GM18520 (cell line): Measurements from ENCODE around the gene ELOVL7.
"Not testable (repeated sequence)": the region's sequence is repeated elsewhere in the genome, so short reads cannot be mapped to it uniquely, and the experiment has no call there.

Source experiments
- ATAC-seq: cut with Tn5 transposase; IDR thresholded peaks from one replicate; pipeline ENCODE4 v1.9.1; 2021; ENCODE audit not compliant: unreplicated experiment

ELOVL7 gene

DNA sequence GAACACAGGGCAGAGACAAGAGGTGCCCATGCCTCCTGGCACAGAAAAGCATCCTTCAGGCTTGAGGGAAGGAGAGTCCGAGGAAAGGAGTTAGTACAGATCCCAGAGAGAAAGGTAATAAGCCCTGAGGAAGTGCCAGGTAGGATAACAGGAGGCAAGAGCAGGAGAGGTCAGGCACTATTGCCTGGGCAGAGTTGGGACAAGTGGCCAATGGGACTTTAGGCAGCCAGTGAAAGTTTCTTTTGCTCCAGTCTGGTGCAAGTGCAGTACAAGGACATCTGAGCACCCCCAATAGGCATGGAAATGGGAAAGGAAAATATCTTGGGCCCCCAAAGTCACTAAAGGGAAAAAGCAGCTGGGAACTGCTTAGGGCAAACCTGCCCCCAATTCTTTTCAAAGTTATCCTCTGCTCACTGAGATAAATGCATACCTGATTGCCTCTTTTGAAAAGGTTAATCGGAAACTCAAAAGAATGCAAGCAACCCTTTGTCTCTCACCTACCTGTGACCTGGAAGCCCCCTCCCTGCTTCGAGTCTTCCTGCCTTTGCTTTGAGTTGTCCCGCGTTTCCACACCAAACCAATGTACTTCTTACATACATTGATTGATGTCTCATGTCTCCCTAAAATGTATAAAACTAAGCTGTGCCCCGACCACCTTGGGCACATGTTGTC is 46.5 kb downstream of the ELOVL7 start:
- ATAC-seq = no peak

DNA sequence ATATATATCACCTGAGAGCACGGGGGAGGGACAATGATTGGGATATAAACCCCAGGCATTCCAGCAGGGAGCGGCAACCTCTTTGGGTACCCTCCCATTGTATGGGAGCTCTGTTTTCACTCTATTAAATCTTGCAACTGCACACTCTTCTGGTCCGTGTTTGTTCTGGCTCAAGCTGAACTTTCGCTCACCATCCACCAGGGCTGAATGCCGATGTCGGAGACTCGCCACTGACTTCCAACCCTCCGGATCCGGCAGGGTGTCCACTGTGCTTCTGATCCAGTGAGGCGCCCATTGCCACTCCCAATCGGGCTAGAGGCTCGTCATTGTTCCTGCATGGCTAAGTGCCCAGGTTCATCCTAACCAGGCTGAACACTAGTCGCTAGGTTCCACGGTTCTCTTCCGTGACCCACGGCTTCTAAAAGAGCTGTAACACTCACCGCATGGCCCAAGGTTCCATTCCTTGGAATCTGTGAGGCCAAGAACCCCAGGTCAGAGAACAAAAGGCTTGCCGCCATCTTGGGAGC is 48.6 kb downstream of the ELOVL7 start:
- not testable (repeated sequence) for ATAC-seq

DNA sequence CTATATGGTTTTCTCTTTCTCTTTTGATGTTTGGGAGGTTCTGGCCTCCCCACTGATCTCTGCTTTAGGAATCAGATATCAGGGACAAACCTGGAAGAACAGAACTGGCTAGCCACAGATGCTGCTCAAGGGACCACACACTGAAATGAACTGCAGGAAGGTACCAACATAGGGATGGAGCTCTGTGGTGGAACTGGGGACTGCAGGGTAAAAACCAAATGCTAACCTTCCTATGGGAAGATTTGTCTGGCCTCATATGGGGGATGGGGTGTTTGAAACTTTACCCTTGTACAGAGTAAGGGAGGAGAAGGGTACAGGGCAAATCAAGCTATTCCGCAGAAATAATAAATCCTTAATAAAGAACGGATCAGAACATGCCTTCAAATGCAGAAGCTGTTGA is 49.4 kb downstream of the ELOVL7 start:
- no peak for ATAC-seq

DNA sequence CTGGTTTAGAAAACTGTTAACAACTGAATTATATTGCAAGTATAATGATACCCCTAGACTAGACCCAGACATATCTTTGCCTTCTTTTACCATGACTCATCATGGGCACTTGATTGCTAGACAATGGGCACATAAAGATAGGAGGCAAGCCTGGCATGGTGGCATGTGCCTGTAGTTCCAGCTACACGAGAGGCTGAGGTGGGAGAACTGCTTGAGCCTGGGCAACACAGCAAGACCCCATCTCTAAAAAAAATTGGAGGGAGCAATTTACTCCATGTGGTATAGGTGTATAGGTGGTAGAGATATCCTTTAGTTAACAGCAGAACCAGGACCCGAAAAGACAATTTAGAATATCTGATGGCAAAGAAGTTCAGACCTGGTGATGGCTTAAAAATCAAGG is 51.6 kb downstream of the ELOVL7 start:
- ATAC-seq = no peak

DNA sequence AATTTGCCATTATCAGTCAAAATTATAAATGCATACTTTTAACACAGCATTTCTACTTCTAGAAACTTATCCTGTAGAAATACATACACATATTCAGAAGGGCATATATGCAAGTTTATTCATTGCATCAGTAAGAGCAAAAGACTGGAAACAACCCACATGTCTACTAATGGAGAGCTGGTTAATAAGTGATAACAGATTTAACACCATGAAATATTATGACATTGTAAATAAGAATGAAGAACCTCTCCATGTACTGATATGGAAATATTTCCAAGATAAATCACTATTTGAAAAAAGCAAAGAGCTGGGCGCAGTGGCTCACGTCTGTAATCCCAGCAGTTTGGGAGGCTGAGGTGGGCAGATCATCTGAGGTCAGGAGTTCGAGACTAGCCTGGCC is 54.5 kb downstream of the ELOVL7 start:
- no peak for ATAC-seq

DNA sequence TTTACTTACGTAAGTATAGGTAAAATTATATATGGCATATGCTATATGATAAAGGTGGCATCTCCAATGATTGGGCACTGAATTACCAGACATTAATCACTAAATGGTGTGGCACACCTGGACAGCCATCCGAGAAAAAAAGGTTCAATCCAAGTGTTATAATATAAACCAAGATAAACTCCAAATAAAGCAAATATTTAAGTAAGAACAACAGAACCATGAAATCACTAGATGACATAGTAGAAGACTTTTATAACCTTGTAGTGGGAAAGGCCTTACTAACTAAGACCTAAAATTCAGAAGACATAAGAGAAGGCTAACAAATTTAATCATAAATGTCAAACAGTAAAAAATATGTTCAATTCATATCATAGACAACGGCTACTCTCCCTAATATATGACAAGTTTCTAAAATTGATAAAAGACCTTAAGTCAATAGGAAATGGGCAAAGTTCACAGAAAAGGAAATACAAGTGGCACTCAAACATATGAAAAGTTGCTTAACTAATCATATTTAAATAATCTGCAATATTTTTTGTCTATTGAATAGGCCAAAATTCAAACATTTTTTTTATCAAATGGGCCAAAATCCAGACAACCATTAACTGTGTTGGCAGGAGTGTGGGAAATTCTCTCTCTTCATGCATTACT is 55.1 kb downstream of the ELOVL7 start:
- no peak for ATAC-seq

DNA sequence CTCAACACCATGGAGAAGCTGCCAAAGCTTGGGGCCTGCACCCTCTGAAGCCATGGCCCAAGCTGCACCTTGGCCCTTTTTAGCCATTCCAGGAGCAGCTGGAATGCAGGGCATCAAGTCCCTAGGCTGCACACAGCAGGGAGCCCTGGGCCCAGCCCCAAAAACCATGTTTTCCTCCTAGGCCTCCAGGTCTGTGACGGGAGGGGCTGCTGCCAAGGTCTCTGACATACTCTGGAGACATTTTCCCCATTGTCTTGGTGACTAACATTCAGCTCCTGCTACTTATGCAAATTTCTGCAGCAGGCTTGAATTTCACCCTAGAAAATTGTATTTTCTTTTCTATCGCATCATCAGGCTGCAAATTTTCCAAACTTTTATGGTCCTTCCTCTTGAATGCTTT is 64.6 kb downstream of the ELOVL7 start:
- no peak for ATAC-seq

DNA sequence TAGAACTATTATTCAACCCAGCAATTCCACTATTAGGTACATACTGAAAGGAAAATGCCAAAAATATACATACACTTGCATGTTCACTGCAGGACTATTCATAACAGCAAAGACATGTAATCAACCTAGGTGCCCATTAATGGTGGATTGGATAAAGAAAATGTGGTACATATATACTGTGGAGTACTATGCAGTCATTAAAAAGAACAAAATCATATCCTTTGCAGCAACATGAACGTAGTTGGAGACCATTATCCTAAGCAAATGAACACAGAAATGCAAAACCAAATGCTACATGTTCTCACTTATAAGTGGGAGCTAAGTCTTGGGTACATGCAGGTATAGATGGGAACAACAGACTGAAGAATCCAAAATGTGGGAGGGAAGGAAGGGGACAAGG is 67.7 kb downstream of the ELOVL7 start:
- ATAC-seq = no peak

DNA sequence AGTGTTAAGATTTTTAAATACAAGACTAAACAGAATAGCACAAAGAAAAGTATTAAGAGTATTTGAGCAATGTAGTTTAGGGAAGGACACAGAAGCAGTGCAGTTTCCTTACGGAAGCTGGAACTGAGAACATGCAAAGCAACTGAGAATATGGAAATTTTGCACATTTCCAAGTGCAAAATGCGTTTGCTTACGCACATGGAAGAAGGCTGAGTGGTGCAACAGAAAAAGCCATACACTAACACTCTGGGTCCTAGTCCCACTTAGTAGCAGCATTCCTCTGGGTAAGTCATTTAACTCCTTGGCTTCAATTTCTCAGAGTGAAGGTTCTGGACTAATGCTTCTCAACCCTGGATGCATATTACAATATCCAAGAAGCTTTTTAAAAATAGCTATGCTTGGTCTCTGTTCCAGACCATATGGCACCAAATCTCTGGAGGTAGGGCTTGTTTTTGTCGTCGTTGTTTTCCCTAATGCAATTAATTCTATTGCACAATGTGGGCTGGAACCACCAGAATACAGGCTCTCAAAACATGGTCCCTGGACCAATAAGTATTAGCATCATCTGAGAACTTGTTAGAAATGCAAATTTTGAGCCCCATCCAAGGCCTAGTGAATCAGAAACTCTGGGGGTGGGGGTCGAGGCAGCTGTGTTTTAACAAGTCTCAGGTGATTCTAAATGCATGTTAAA is 78.9 kb downstream of the ELOVL7 start:
- no peak for ATAC-seq

DNA sequence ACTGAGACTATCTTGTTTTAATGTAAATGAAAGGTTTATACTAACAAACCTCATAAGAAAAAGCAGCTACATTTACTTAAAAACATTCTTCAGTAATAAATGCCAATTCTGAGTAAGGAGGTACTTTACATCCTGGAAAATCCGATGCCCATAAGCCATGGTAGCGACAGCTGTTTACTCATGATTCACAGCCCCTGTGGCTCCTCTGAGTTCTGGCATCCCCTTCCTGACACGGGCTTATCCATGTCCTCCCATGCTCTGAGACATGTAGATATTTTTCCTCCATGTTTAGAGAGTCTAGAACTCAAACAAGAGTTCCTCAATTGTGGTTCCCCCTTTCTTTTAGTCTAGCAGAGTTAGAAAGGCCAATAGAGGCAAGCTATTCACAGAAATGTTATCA is 81.0 kb downstream of the ELOVL7 start:
- no peak for ATAC-seq

DNA sequence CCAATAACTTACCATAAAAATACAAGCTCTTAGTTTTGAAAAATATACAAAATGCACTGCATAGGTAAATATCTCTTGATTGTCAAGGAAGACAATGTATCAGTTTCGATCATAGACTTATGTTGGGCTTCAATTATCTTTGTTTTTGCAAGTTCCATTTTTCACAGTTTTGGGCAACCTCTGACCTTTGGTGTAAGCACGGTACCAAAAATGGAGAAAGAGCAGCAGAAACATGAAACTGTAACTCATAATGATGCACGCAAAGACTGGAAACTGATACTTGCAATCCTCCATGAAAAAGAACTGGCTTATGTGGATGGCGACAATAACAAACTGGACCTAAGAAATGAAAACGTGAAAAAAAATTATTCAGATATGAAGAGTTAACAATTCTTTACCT is 89.6 kb downstream of the ELOVL7 start:
- ATAC-seq = no peak

DNA sequence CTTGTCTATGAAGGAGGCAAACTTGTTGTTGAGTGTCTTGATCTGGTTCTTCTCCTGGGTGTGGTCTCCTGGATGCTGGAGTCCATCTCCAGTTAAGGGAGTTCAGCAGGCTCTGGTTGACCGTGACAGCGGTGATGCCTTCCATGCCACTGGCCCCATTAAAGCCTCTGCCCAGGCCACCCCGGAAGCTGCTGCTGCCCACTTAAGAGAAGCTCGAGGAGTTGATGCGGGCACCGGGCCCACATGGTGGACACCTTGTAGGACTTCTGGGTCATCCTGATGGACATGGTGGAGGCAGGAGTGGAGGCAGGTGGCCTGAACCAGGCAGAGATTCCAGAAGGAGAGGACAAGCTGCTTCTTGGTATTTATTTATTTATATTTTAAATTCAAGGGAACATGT is 99.4 kb downstream of the ELOVL7 start:
- no peak for ATAC-seq

DNA sequence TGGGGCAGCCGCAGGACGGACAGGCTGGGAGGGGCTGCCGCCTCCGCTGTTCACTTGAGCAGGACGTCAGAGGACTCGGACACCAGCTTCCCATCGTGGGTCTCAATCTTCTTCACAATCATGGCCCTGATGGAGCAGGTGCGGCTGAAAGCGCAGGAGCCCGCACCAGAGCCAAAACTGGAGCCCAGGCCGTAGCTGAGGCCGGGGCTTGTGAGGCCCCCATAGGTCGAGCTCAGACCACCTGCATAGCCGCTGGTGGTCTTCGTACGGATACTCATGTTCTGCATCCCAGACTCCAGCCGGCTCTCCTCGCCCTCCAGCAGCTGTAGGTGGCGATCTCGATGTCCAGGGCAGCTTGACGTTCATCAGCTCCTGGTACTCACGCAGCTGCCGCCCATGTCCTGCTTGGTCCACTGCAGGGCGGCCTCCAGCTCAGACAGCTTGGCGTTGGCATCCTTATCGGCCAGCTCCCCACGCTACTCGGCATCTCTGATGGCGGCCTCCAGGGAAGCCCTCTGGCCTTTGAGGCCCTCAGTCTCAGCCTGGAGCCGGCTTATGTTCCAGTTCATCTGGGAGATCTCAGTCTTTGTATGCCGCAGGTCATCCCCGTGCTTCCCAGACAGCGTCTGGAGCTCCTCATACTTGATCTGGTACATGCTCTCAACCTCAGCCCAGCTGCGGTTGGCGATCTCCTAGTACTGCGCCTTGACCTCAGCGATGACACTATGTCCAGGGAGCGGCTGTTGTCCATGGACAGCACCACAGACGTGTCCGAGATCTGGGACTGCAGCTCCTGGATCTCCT is 100.4 kb downstream of the ELOVL7 start:
- no peak for ATAC-seq

DNA sequence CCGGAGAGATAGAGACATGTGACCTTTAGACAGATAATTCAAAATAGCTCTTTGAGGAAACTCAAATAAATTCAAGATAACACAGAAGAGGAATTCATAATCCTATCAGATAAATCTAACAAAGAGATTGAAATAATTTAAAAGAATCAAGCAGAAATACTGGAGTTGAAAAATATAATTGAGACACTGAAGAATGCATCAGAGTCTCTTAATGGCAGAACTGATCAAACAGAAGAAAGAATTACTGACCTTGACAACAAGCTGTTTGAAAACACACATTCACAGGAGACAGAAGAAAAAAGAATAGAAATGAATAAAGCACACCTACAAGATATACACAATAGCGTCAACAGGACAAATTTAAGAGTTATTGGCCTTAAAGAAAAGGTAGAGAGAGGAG is 103.7 kb downstream of the ELOVL7 start:
- ATAC-seq = no peak

DNA sequence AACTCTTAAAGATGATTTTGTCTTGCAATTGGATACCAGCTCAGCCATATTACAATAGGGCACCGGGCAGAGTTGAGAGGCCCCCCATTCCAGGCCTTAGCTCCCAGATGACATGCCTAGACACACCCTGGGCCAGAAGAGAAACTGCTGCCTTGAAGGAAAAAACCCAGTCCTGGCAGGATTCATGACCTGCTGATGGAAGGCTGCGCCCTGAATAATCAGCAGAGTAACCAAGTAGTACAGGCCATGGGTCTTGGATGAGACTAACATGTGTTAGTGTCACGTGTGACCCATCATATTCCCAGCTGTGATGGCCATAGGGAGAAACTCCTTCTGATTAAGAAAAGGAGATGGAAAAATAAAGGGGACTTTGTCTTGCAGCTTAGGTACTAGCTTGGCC is 105.1 kb downstream of the ELOVL7 start:
- no peak for ATAC-seq

DNA sequence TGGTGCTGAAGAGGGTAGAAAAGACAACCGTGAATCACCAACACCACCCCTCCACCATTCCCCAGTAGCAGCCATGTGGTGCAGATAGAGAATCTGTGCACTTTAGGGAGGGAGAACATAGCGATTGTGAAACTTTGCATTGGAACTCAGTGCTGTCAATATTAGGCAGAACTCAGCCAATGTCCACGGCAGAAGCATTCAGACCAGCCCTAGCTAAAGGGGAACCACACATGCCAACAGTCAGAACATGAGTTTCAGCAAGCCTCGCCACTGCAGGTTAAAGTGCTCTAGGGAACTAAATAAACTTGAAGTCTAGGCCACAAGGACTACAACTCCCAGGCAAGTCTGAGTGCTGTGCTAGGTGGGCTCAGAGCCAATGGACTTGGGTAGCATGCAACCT is 105.6 kb downstream of the ELOVL7 start:
- no peak for ATAC-seq

DNA sequence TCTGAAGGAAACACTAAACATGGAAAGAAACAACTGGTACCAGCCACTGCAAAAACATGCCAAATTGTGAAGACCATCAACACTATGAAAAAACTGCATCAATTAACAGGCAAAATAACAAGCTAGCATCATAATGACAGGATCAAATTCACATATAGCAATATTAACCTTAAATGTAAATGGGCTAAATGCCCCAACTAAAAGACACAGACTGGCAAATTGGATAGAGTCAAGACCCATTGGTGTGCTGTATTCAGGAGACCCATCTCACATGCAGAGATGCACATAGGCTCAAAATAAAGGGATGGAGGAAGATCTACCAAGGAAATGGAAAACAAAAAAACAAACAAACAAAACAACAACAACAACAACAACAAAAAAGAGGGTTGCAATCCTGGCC is 113.2 kb downstream of the ELOVL7 start:
- ATAC-seq = not testable (repeated sequence)

DNA sequence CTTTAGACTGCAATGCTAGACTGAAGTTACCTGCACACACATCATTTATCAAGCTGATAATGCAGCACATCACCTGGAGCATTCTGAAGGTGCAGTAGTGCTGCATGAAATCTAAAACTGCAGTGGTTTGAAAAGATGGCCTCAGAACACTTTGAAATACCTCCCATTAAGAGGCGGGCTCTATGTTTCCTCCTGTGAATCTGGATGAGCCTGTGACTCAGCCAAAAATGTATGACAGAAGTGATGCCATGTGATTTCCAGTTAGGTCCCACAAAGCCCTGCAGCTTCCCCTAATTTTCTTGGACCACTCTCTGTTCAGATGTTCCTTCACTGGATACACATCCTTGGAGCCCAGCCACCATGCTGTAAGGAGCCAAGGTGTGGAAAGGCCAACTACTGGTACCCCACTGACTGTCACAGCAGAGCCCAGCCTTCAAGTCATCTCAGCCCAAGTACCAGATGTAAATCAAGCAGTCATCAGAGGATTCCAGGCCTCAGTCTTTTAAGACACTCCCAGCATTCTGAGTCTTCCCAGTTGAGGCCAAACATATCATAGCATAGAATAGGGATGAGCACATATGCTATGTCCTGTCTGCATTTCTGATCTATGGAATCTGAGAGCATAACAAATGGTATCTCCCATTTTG is 116.9 kb downstream of the ELOVL7 start:
- no peak for ATAC-seq

DNA sequence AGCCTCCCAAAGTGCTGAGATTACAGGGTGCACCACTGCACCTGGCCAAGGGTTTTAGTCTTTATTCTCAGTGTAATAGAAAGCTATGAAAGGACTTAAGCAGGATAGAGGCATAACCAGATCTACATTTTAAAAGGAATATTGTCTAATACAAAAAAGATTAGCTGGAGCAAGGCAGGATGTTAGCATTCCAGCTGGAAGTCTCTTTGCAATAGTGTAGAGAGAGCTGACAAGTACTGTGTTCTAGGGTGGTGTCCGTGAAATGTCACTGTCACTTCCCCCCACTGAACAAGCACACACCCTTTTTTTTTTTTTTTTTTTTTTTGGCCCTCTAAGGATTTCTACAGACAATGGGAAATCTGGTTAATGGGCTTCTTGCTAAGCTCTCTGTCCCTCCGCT is 119.9 kb downstream of the ELOVL7 start:
- ATAC-seq = no peak

DNA sequence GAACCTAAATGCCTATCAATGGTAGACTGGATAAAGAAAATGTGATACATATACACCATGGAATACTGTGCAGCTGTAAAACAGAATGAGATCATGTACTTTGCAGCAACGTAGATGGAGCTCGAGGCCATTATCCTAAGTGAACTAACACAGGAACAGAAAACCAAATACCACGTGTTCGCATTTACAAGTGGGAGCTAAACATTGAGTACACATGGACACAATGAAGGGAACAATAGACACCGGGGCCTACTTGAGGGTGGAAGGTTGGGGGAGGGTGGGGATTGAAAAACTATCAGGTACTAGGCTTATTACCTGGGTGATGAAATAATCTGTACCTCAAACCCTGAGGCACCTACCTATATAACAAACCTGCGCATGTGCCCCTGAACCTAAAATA is 121.7 kb downstream of the ELOVL7 start:
- ATAC-seq = no peak

DNA sequence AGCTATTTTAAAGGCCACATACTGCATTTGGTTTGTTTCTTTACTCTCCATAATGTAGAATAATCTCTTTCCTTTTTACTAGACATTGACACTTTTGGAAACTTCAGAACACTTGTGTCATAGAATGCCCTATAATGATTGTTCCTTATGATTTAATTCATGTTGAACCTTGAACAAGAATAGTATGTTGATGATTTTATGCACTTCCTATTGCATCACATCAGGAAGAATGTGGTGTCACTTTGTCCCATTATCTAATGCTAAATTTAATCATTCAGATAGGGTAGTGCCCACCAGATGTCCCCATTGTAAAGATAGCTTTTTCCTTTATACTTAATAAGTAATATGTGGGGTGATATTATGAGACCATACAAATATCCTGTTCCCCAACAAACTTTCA is 124.7 kb downstream of the ELOVL7 start:
- ATAC-seq = no peak
